K562 (cell line): Measurements from ENCODE around the gene RNASEH2A. TPM values are rescaled to one million over a fixed set of nuclear protein-coding genes. Genes with fewer than 3 reads are reported as not detected.

Experiments used
- ELF1 ChIP-seq: fragments of 200-800 bp; sonication (Bioruptor generic); IDR thresholded peaks from 2 replicates; pipeline ENCODE4 v1.6.1; 2016; ENCODE audit warnings: missing genetic modification characterization, missing compliant biosample characterization
- ELK1 ChIP-seq: sonication (generic); formaldehyde crosslinking; IDR thresholded peaks from 2 replicates; pipeline ENCODE4 v1.8.1; 2022; ENCODE audit warnings: missing genetic modification reagents
- EWSR1 ChIP-seq: fragments of 450-650 bp; IDR thresholded peaks from 2 replicates; pipeline ENCODE4 v1.6.1; 2018; ENCODE audit warnings: borderline replicate concordance, mild to moderate bottlenecking, low read depth, moderate library complexity; ENCODE audit not compliant: partially characterized antibody
- HDAC2 ChIP-seq: fragments of 450-650 bp; IDR thresholded peaks from 2 replicates; pipeline ENCODE4 v1.6.1; 2016; ENCODE audit warnings: mild to moderate bottlenecking
- HDAC8 ChIP-seq: fragments of 450-650 bp; IDR thresholded peaks from 2 replicates; pipeline ENCODE4 v1.6.1; 2016; ENCODE audit warnings: mild to moderate bottlenecking, missing genetic modification characterization, moderate library complexity, missing compliant biosample characterization
- HNRNPLL ChIP-seq: fragments of 200-400 bp; formaldehyde crosslinking; IDR thresholded peaks from 2 replicates; pipeline ENCODE4 v1.6.1; 2017; ENCODE audit warnings: low read length, low read depth, mild to moderate bottlenecking; ENCODE audit not compliant: poor library complexity, severe bottlenecking
- JUN ChIP-seq, 2 experiments: sonication (generic) in 1 of 2; formaldehyde crosslinking in 1 of 2; IDR thresholded peaks; 2 replicates each; pipeline versions ENCODE4 v1.6.1 to v1.8.0; 2012 to 2022; ENCODE audit warnings: borderline replicate concordance in 2 of 2, mild to moderate bottlenecking in 2 of 2, improper control_type of control experiment in 1 of 2, low read depth in 1 of 2, low read length in 1 of 2, missing genetic modification reagents in 1 of 2
- MYBL2 ChIP-seq, 2 experiments: fragments of 450-650 bp in 1 of 2; sonication (generic) in 1 of 2; formaldehyde crosslinking in 1 of 2; IDR thresholded peaks; 2 replicates each; pipeline versions ENCODE4 v1.6.1 to v1.8.1; 2017 to 2022; ENCODE audit warnings: borderline replicate concordance in 1 of 2, inconsistent platforms in 1 of 2, low read depth in 1 of 2, mild to moderate bottlenecking in 1 of 2, missing genetic modification reagents in 1 of 2, moderate library complexity in 1 of 2
- PRMT5 ChIP-seq: sonication (generic); formaldehyde crosslinking; IDR thresholded peaks from 2 replicates; pipeline ENCODE4 v1.5.0; 2020; ENCODE audit warnings: missing genetic modification reagents
- PURB ChIP-seq: sonication (generic); formaldehyde crosslinking; IDR thresholded peaks from 2 replicates; pipeline ENCODE4 v1.9.0; 2021; ENCODE audit warnings: low read depth, mild to moderate bottlenecking, missing genetic modification reagents
- SIRT6 ChIP-seq: IDR thresholded peaks from one replicate; pipeline ENCODE4 v1.6.1; 2012; ENCODE audit warnings: low read depth, mild to moderate bottlenecking, control low read depth, inconsistent platforms, low read length, moderate library complexity
- SNIP1 ChIP-seq: fragments of 450-650 bp; IDR thresholded peaks from 2 replicates; pipeline ENCODE4 v1.7.1; 2017; ENCODE audit warnings: low read depth, mild to moderate bottlenecking
- THAP12 ChIP-seq: fragments of 250-450 bp; sonication (Bioruptor Pico); IDR thresholded peaks from 2 replicates; pipeline ENCODE4 v1.9.0; 2021; ENCODE audit warnings: mild to moderate bottlenecking, inconsistent platforms
- THRA ChIP-seq: fragments of 450-650 bp; IDR thresholded peaks from 2 replicates; pipeline ENCODE4 v1.6.1; 2017; ENCODE audit warnings: mild to moderate bottlenecking, moderate library complexity
- XRCC5 ChIP-seq: fragments of 200-400 bp; formaldehyde crosslinking; IDR thresholded peaks from 2 replicates; pipeline ENCODE4 v1.6.1; 2017; ENCODE audit warnings: low read depth, mild to moderate bottlenecking, low read length
- ZNF121 ChIP-seq: sonication (generic); formaldehyde crosslinking; conservative IDR thresholded peaks from 2 replicates; pipeline ENCODE4 v1.8.0; 2022; ENCODE audit warnings: missing genetic modification reagents
- ZNF143 ChIP-seq: sonication (generic); formaldehyde crosslinking; IDR thresholded peaks from 2 replicates; pipeline ENCODE4 v1.9.0; 2022; ENCODE audit warnings: mild to moderate bottlenecking, missing genetic modification reagents
- ZNF507 ChIP-seq: conservative IDR thresholded peaks from 2 replicates; pipeline ENCODE4 v1.6.1; 2017; ENCODE audit warnings: missing genetic modification characterization, missing compliant biosample characterization
- ZNF699 ChIP-seq: fragments of 250-450 bp; sonication (Bioruptor Pico); IDR thresholded peaks from 2 replicates; pipeline ENCODE4 v1.8.0; 2021; ENCODE audit warnings: mild to moderate bottlenecking, moderate library complexity; ENCODE audit not compliant: insufficient replicate concordance
- ZNF766 ChIP-seq: fragments of 200-800 bp; sonication (Bioruptor generic); conservative IDR thresholded peaks from 2 replicates; pipeline ENCODE4 v1.6.1; 2016; ENCODE audit warnings: missing genetic modification characterization, missing compliant biosample characterization
- polyA plus RNA-seq, 8 experiments: library from polyadenylated mRNA; depleted of rRNA in 4 of 8; stranded (reverse) in 5 of 8; unstranded in 3 of 8; fragments of >200 nt; fragmentation: Nextera tagmentation in 2 of 8; fragmentation: Illumina TruSeq in 1 of 8; extraction: Ambion mirVana in 2 of 8; extraction: Trizol in 1 of 8; gene quantifications; 2 replicates each; pipeline versions ENCODE4 v1.2.1 to v1.2.3, GENCODE V29; 2011 to 2014; ENCODE audit warnings: inconsistent platforms in 1 of 8, missing spikeins in 1 of 8
- total RNA-seq, 7 experiments: library from RNA; depleted of rRNA in 6 of 7; stranded (reverse); fragments of >200 nt in 6 of 7; fragmentation: Illumina TruSeq in 2 of 7; extraction: Trizol in 2 of 7; gene quantifications; 2 replicates each; pipeline versions ENCODE4 v1.2.1 to v1.2.3, GENCODE V29; 2011 to 2021; ENCODE audit warnings: low replicate concordance in 1 of 7

Gene RNASEH2A
- total and polyA plus RNA-seq, 9 of the 15 experiments (the other 6 are each of a cell fraction or from before 2014, with no cell fraction given), result 22.3 to 78.0 (median 61.7) TPM

- TF ChIP-seq PURB (CRISPR knock-in tag) (no peak), JUN (IDR thresholded peaks at IDR 0.05; ENCODE audit: borderline replicate concordance, low read depth, low read length) (peak; percentile 61), JUN (CRISPR knock-in tag; IDR thresholded peaks at IDR 0.05; ENCODE audit: borderline replicate concordance) (no peak), HDAC2 (no peak), HNRNPLL (peak; percentile 100), HDAC8 (tag) (no peak), ELK1 (CRISPR knock-in tag) (no peak), THRA (no peak), ZNF699 (CRISPR knock-in tag) (no peak), ELF1 (tag) (no peak), PRMT5 (CRISPR knock-in tag) (no peak), SNIP1 (no peak), SIRT6 (no peak), ZNF507 (tag) (no peak), ZNF143 (CRISPR knock-in tag) (no peak), MYBL2 (IDR thresholded peaks at IDR 0.05; ENCODE audit: low read depth) (no peak), MYBL2 (CRISPR knock-in tag; IDR thresholded peaks at IDR 0.05; ENCODE audit: borderline replicate concordance) (no peak), THAP12 (CRISPR knock-in tag) (no peak), XRCC5 (peak; percentile 91; the same call in 1 of the 2 replicates), ZNF766 (CRISPR knock-in tag) (no peak), ZNF121 (CRISPR knock-in tag) (no peak), EWSR1 (no peak)
Measured at GRCh38 chr19:12847159-12848139, 41.1 kb downstream of the RNASEH2A start (continued).
